ENCODE measurements around the gene OR4D11.

OR4D11 gene

DNA sequence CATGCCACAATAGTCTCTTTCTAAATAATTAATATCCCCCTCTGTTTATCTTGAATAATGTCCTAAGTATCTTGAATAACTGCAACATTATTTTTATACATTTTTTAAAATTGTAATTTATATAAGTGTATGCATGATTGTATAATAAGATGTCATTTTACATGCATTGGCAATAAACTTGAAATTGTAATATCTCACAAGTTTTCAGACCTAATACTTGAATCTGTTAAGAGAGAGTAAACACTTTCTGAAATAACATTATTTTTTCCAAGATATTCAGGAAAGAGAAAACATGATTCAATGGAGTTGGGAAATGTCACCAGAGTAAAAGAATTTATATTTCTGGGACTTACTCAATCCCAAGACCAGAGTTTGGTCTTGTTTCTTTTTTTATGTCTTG, at the start of gene OR4D11:
TSS of gene OR4D11 (plus strand) at position 301 of the 400 bp plus-strand sequence. CDS start at position 301, 0 bp downstream.
- H3K27me3 ChIP-seq (replicated peaks; ENCODE audit: control insufficient read depth, insufficient read depth, low read length), result peaks cover 7% of the 10 kb centered on the region
- no peak within 1 kb of the TSS for H3K9ac ChIP-seq (ENCODE audit: low read length)
- H3K4me3 ChIP-seq (ENCODE audit: low read length), result no peak within 1 kb of the TSS
- H3K9me3 ChIP-seq (ENCODE audit: control insufficient read depth, low read length), result no peaks in the 10 kb centered on the region
- no peaks in the 10 kb centered on the region for H3K4me1 ChIP-seq (ENCODE audit: control insufficient read depth, insufficient read depth, low read length)
- DNase-seq (ENCODE audit: low read depth), result no peak
- no peaks in the 10 kb centered on the region for H3K36me3 ChIP-seq (ENCODE audit: control insufficient read depth, insufficient read depth, low read length, severe bottlenecking)

DNA sequence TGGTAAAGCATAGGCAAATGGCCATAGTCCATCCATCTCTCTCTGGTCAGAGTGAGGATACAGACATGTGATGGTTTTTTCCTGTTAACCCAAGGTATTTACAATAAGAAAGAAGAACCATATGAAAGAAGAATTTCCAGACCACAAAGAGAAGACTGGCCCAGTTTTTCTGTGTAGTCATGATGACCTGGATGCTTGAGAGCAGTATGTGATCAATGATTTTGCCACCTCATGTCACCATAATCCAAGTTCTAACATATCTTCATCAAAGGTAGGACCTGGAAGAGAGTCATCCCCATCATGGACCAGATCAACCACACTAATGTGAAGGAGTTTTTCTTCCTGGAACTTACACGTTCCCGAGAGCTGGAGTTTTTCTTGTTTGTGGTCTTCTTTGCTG, 46.7 kb upstream of the OR4D11 start, which contains the start of gene OR4D6:
TSS of gene OR4D6 (plus strand) at position 301 of the 400 bp plus-strand sequence. CDS start at position 301, 0 bp downstream.
- Histone ChIP-seq H3K9ac (ENCODE audit: low read length) (no peak within 1 kb of the TSS), H3K4me1 (ENCODE audit: control insufficient read depth, insufficient read depth, low read length) (no peaks in the 10 kb centered on the region), H3K4me3 (ENCODE audit: low read length) (no peak within 1 kb of the TSS), H3K36me3 (ENCODE audit: control insufficient read depth, insufficient read depth, low read length, severe bottlenecking) (no peaks in the 10 kb centered on the region), H3K27me3 (replicated peaks; ENCODE audit: control insufficient read depth, insufficient read depth, low read length) (no peaks in the 10 kb centered on the region), H3K9me3 (ENCODE audit: control insufficient read depth, low read length) (no peaks in the 10 kb centered on the region)
- DNase-seq (ENCODE audit: low read depth), result no peak

- DNase-seq (ENCODE audit: low read depth), result no peak
- no peaks in the 10 kb centered on the region for H3K36me3 ChIP-seq (ENCODE audit: control insufficient read depth, insufficient read depth, low read length, severe bottlenecking)
- H3K27me3 ChIP-seq (replicated peaks; ENCODE audit: control insufficient read depth, insufficient read depth, low read length), result no peaks in the 10 kb centered on the region
- H3K9ac ChIP-seq (ENCODE audit: low read length), result no peak overlapping the region
- no peaks in the 10 kb centered on the region for H3K9me3 ChIP-seq (ENCODE audit: control insufficient read depth, low read length)
- H3K4me1 ChIP-seq (ENCODE audit: control insufficient read depth, insufficient read depth, low read length), result peaks cover 7% of the 10 kb centered on the region
- H3K4me3 ChIP-seq (ENCODE audit: low read length), result no peak overlapping the region
These were observed 43.5 kb upstream of the OR4D11 start for GRCh38 chr11:59459916-59460315.

DNA sequence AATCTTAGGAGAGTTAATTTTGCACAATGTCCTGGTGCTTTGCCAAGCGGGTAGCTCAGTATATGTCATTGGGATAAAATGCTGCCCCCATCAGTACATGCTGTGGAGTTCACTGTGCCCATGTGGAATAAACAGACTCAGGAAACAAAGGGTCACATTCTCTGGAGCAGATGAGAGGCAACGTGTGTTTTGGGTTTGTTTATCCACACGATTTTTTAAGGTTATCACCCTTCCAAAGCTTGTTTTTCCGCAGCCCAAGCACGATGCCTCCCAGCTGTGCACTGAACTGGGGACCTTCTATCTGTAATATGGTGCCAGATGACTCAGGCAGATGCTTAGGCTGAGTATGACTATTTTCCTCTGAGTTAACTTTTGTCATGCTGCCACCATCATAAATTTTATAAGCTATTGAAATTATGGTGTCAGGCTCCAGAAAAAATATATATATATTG, 40.2 kb upstream of the OR4D11 start:
- no peak overlapping the region for H3K4me3 ChIP-seq (ENCODE audit: low read length)
- no peaks in the 10 kb centered on the region for H3K36me3 ChIP-seq (ENCODE audit: control insufficient read depth, insufficient read depth, low read length, severe bottlenecking)
- no peak overlapping the region for H3K9ac ChIP-seq (ENCODE audit: low read length)
- no peaks in the 10 kb centered on the region for H3K27me3 ChIP-seq (replicated peaks; ENCODE audit: control insufficient read depth, insufficient read depth, low read length)
- peak; percentile 7 for DNase-seq (ENCODE audit: low read depth)
- H3K4me1 ChIP-seq (ENCODE audit: control insufficient read depth, insufficient read depth, low read length), result peaks cover 7% of the 10 kb centered on the region
- H3K9me3 ChIP-seq (ENCODE audit: control insufficient read depth, low read length), result no peaks in the 10 kb centered on the region

DNA sequence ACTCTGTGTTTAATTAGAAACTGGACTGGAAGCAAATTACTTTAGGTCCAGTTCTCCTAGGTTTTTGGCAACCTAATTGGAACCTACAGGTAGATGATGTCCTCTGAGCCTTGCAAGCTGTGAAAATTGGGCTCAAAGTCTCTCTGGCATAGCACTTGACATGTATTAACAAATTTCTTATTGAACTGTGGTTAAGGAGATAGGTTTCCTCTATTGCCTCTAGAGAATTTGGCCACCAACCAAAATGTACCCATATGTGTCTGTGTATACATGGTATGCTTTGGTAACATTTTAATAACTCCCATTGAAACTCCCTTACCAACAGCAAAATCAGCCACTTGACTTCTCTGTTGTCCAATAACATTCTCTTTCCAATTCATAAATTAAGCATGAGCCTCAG, 30.4 kb upstream of the OR4D11 start, which contains the start of gene OR4D10:
TSS of gene OR4D10 (plus strand) at position 301 of the 400 bp plus-strand sequence. CDS start 4,115 bp downstream, outside the sequence.
- H3K27me3 ChIP-seq (replicated peaks; ENCODE audit: control insufficient read depth, insufficient read depth, low read length), result peaks cover 7% of the 10 kb centered on the region
- H3K4me3 ChIP-seq (ENCODE audit: low read length), result no peak within 1 kb of the TSS
- H3K9me3 ChIP-seq (ENCODE audit: control insufficient read depth, low read length), result no peaks in the 10 kb centered on the region
- H3K4me1 ChIP-seq (ENCODE audit: control insufficient read depth, insufficient read depth, low read length), result no peaks in the 10 kb centered on the region
- H3K9ac ChIP-seq (ENCODE audit: low read length), result no peak within 1 kb of the TSS
- H3K36me3 ChIP-seq (ENCODE audit: control insufficient read depth, insufficient read depth, low read length, severe bottlenecking), result no peaks in the 10 kb centered on the region
- DNase-seq (ENCODE audit: low read depth), result no peak

DNA sequence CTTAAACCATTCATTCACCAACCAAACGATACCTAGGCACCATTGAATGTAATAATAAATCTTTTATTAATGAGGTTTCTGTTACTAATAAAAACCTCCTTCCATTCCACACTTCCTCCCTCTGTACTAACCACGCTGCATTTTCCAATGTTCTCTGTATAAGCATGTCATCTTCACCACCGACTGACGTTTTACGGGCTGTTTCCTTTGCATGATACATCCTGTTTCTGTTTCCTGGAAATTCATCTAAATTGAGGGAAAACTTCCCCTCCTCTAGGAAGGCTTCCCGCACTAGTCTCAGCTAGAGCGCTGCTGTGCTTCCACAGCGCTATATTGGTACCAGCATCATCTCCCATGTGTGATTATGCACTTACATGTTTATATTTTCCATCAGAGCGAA, 28.2 kb upstream of the OR4D11 start:
- no peak overlapping the region for H3K4me3 ChIP-seq (ENCODE audit: low read length)
- H3K36me3 ChIP-seq (ENCODE audit: control insufficient read depth, insufficient read depth, low read length, severe bottlenecking), result no peaks in the 10 kb centered on the region
- H3K27me3 ChIP-seq (replicated peaks; ENCODE audit: control insufficient read depth, insufficient read depth, low read length), result peaks cover 7% of the 10 kb centered on the region
- H3K9me3 ChIP-seq (ENCODE audit: control insufficient read depth, low read length), result no peaks in the 10 kb centered on the region
- H3K9ac ChIP-seq (ENCODE audit: low read length), result no peak overlapping the region
- peaks cover 7% of the 10 kb centered on the region for H3K4me1 ChIP-seq (ENCODE audit: control insufficient read depth, insufficient read depth, low read length)
- no peak for DNase-seq (ENCODE audit: low read depth)

- no peaks in the 10 kb centered on the region for H3K9me3 ChIP-seq (ENCODE audit: control insufficient read depth, low read length)
- no peak overlapping the region for H3K9ac ChIP-seq (ENCODE audit: low read length)
- H3K4me3 ChIP-seq (ENCODE audit: low read length), result no peak overlapping the region
- no peak for DNase-seq (ENCODE audit: low read depth)
- H3K36me3 ChIP-seq (ENCODE audit: control insufficient read depth, insufficient read depth, low read length, severe bottlenecking), result no peaks in the 10 kb centered on the region
- H3K27me3 ChIP-seq (replicated peaks; ENCODE audit: control insufficient read depth, insufficient read depth, low read length), result peaks cover 3% of the 10 kb centered on the region
- peaks cover 11% of the 10 kb centered on the region for H3K4me1 ChIP-seq (ENCODE audit: control insufficient read depth, insufficient read depth, low read length)
These were observed 23.5 kb upstream of the OR4D11 start for GRCh38 chr11:59479906-59480305.

GRCh38 chr11:59480359-59480758, 23.0 kb upstream of the OR4D11 start:
- Histone ChIP-seq H3K36me3 (ENCODE audit: control insufficient read depth, insufficient read depth, low read length, severe bottlenecking) (no peaks in the 10 kb centered on the region), H3K27me3 (replicated peaks; ENCODE audit: control insufficient read depth, insufficient read depth, low read length) (peaks cover 3% of the 10 kb centered on the region), H3K4me3 (ENCODE audit: low read length) (no peak overlapping the region), H3K9ac (ENCODE audit: low read length) (no peak overlapping the region), H3K4me1 (ENCODE audit: control insufficient read depth, insufficient read depth, low read length) (peaks cover 11% of the 10 kb centered on the region), H3K9me3 (ENCODE audit: control insufficient read depth, low read length) (no peaks in the 10 kb centered on the region)
- no peak for DNase-seq (ENCODE audit: low read depth)

GRCh38 chr11:59501931-59502330, 1.4 kb upstream of the OR4D11 start:
- H3K4me3 ChIP-seq (ENCODE audit: low read length), result no peak overlapping the region
- peaks cover 10% of the 10 kb centered on the region for H3K27me3 ChIP-seq (replicated peaks; ENCODE audit: control insufficient read depth, insufficient read depth, low read length)
- no peaks in the 10 kb centered on the region for H3K36me3 ChIP-seq (ENCODE audit: control insufficient read depth, insufficient read depth, low read length, severe bottlenecking)
- no peak for DNase-seq (ENCODE audit: low read depth)
- no peak overlapping the region for H3K9ac ChIP-seq (ENCODE audit: low read length)
- no peaks in the 10 kb centered on the region for H3K4me1 ChIP-seq (ENCODE audit: control insufficient read depth, insufficient read depth, low read length)
- no peaks in the 10 kb centered on the region for H3K9me3 ChIP-seq (ENCODE audit: control insufficient read depth, low read length)

DNA sequence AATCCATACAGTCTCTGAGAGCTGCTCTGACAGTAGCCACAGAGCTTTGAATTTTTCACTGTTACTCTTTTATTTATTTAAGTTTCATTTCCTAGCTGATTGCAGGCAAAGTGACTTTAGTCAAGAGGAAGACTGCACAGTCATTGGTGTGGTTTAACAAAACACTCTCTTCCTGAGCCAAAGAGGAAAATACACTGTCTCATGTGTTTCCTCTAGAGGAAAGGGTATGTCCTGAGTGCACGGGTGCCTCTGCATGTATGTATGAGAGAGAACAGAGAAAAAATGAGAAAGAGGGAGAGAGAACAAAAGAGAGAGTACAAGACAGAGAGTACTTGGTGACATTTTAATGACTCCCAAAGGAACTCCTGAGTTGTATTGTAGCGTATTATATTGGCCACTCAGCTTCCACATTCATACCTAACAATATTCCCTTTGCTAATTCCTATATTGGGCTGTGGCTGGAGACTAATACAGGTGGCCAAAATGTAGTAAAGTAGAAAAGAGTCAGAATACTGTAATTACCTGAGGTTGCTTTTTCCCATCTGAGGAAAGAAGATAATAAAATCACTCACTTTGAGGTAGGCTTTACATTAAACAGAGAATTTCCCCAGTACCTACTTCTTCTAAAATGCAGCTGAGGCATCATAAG, 7.7 kb downstream of the OR4D11 start, which contains the start of gene OR4D9:
TSS of gene OR4D9 (plus strand) at position 599 of the 649 bp plus-strand sequence. CDS start 3,374 bp downstream, outside the sequence.
- H3K4me1 ChIP-seq (ENCODE audit: control insufficient read depth, insufficient read depth, low read length), result peaks cover 8% of the 10 kb centered on the region
- H3K9ac ChIP-seq (ENCODE audit: low read length), result no peak within 1 kb of the TSS

DNA sequence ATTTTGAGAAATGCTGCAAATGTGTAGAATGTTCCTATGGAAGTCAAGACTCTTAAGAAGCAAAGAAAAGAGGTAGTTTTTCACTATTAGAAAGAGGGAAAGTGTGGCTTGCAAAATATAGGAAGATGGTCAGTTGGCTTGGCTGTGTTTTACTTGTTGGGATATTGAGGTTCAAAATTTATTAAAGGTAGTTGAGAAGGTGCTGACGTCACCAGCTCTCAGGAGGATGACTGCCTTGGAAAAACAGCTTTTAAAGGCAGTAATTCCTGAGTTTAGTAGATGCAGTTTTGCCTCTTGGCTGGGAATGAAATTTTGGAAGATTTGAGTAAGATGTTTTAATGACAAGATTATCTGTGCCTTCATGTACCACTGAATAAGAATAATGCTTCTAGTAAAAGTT, 8.3 kb downstream of the OR4D11 start:
- Histone ChIP-seq H3K4me1 (ENCODE audit: control insufficient read depth, insufficient read depth, low read length) (peaks cover 8% of the 10 kb centered on the region), H3K27me3 (replicated peaks; ENCODE audit: control insufficient read depth, insufficient read depth, low read length) (peaks cover 8% of the 10 kb centered on the region), H3K4me3 (ENCODE audit: low read length) (no peak overlapping the region), H3K9ac (ENCODE audit: low read length) (no peak overlapping the region), H3K36me3 (ENCODE audit: control insufficient read depth, insufficient read depth, low read length, severe bottlenecking) (no peaks in the 10 kb centered on the region), H3K9me3 (ENCODE audit: control insufficient read depth, low read length) (no peaks in the 10 kb centered on the region)
- DNase-seq (ENCODE audit: low read depth), result no peak

More for the DNA sequence above, 7.7 kb downstream of the OR4D11 start, which contains the start of gene OR4D9:
- H3K27me3 ChIP-seq (replicated peaks; ENCODE audit: control insufficient read depth, insufficient read depth, low read length), result peaks cover 8% of the 10 kb centered on the region
- H3K9me3 ChIP-seq (ENCODE audit: control insufficient read depth, low read length), result no peaks in the 10 kb centered on the region
- H3K36me3 ChIP-seq (ENCODE audit: control insufficient read depth, insufficient read depth, low read length, severe bottlenecking), result no peaks in the 10 kb centered on the region
- no peak within 1 kb of the TSS for H3K4me3 ChIP-seq (ENCODE audit: low read length)
- no peak for DNase-seq (ENCODE audit: low read depth)
